Renal cortex interstitium (tissue), 11 donors: Measurements from ENCODE around the gene OGFOD3. TPM values are rescaled to one million over a fixed set of nuclear protein-coding genes. Genes with fewer than 3 reads are reported as not detected.

Source experiments
- DNase-seq, 11 donors: peaks; one replicate each; pipeline ENCODE4 v3.0.0-alpha.2; 2013; ENCODE audit warnings: low read depth in 9 of 11, low spot score in 4 of 11; ENCODE audit errors: extremely low read depth in 1 of 11
- polyA plus RNA-seq, 3 donors: library from polyadenylated mRNA; unstranded; fragments of 120-200 nt; gene quantifications; one replicate each; pipeline ENCODE4 v1.2.1, GENCODE V29; 2013; ENCODE audit not compliant: insufficient read length in 3 of 3

The OGFOD3 gene
- polyA plus RNA-seq, 3 donors = 20.8 to 31.7 (median 27.6) TPM

DNA sequence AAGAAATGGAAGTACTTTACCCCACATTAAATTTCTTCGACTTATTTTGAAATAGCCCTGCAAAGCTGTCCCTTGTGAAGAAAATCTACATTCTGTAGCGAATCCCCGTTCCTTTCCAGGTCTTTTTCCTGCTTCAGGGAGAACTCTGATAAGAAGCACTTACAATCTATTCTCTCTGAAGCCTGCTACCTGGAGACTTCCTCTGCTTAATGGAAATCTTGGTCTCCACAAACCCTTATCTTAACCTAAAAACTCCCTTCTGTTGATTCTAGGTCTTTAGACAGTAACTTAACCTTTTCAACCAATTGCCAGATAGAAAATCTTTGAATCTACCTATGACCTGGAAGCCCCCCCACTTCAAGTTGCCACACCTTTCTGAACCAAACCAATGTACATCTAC lies 33.8 kb upstream of the OGFOD3 start:
- DNase-seq = no peak

DNA sequence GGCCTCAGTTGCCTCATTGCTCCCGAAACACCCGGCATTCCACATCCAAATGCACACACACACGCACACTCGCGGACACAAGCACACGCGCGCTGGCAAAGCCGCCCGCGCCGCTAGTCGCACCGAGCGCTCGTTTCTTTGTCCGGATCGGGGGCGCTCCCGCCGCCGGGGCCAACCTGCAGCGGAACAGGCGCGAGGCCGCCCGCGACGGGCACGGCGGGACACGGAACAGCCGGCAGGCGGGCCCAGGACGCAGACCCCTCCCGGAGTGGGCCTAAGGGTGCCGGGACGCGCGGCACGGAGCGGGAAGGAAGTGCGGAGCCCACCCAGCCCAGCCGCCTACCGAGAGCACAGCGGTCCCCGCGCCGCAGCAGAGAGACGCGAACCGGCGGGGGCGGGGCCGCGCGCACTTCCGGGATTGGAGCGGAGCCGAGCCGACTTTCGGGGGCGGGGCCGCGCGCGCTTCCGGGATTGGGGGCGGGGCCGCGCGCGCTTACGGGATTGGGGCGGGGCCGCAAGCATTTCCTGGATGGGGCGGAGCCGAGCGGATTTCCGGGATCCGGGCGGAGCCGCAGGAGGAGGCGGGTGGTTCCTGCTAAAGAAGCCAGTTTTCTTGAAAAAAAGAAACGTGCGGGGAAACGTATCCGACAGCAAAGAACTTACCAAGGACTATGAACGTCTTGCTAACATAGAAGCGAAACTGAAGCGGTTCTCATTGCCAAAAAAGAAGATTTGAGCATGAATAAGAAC lies 32.1 kb upstream of the OGFOD3 start, which contains the start of gene CYBC1:
Gene CYBC1 (minus strand): TSS at position 396 of the 750 bp plus-strand sequence. CDS start 1,498 bp downstream, outside the sequence.
- DNase-seq = peak; percentile 68 to 92 (median 84)

DNA sequence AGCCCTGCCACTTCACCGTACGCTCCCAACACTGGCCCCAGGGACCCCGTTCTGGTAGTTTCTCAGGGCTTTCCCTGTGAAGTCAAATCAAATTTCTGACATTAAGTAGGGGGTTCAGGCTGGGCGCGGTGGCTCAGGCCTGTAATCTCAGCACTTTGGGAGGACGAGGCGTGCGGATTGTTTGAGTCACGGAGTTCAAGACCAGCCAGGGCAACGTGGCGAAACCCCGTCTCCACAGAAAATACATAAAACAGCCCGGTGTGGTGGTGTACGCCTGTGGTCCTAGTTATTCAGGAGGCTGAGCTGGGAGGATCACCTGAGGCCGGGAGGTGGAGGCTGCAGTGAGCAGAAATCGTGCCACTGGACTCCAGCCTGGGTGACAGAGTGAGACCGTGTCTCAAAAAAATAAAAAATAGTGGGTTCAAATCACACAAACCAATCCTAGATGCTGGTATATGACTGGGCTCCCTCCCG lies 31.5 kb upstream of the OGFOD3 start:
- DNase-seq = no peak

DNA sequence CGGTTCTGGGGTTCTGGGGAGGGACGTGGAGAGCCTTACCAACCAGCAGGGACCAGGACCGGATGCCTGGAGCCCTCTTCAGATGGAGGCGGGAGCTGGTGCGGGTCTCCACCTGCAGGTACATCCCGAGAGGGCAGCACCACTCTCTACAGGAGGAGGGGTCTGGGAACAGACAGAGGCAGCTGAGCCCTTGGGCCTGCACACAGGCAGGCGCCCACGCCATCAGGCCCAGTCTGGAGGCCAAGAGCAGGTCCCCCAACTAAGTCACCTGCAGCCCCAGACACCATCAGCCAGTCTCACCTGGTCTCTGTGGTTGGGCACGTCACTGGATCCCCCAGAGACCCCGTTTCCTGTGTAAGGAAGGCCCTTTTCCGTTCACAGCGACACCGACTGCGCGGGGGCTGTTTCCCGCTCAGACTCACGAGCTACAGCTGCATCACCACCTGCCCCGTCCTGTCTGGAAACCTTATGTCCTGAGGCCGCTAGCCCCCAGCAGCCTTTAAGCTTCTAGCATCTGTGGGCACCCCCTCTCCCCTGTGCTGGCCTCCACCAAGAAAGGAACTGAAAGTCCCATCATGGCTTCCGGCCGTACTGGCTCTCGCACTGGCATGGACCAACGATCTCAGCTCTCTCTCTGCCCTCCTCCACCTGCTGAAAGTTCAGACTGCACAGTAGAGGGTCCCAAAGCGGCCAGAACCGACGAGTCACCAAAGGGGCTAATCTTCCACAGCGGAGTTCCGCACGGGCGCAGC lies 30.9 kb upstream of the OGFOD3 start:
- no peak for DNase-seq

DNA sequence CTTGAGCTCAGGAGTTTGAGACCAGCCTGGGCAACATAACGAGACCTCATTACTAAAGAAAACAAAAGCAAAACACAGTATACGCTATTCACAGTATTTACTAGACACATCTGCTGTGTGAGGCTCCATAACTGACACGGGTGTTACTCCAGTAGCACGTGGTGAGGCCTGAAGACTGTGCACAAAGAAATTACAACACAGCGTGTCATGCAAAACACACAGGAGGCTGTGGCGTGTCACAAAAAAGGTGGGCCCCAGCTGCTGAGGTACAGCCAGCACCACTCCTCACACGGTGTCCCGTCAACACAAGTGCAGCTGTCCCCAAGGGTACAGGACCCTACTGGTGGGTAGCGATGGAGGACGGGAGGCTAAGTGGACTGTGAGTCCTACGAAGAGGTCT lies 29.5 kb upstream of the OGFOD3 start:
- DNase-seq = no peak

DNA sequence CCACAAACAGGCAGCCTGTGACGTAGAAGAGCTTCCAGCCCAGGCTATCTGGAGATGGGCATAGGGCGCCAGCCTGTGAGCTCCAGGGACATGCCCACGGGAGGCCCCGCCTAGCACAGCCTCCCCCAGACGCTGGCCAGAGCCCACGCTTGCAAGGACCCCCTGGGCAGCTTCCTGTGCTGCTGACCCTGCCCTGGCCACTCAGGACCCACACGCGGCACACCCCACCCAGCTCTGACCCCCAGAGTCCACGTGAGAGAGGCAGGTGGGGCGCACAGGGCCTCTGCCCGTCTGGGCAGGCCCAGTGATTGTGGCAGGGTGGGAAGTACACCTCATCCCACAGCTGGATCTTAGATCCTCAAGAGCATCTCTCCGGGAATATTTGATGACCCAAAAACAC lies 28.3 kb upstream of the OGFOD3 start:
- no peak for DNase-seq

DNA sequence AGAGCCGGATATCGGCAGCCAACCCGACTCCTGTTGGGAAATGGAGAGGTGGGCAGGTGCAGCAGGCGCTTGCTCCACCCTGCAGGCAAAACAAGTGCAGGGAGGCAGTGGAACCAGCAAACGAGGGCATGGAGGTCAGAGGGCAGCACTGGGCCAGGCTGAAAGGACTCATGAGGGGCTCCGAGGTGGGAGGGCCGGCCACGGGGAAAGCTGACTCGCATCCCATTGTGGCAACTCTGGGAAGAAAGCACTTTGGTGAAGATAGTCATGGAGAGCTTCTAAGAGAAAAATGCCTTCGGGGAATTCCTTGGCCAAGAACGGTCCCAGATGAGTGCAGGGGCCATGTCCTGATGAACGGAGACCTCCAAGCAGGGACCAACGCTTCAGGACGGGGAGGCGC lies 27.7 kb upstream of the OGFOD3 start:
- no peak for DNase-seq

DNA sequence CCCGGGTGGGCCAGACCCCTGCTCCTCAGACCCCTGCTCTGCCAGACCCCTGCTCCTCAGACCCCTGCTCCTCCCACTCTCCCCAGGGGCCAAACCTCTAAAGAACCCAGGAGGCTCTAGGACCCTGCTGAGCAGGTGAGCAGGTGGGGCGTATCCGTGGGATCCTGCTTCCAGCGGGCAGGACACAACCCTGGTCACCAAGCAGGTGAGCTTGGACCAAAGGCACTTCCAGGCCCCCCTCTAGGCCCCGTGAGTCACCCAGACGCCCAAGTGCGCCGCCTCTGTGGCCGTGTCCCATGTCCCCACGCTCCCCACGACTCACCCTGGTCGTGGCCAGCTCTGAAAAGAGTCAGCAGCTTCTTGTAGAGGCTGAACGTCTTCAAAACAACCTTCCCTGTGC lies 27.2 kb upstream of the OGFOD3 start:
- no peak for DNase-seq

DNA sequence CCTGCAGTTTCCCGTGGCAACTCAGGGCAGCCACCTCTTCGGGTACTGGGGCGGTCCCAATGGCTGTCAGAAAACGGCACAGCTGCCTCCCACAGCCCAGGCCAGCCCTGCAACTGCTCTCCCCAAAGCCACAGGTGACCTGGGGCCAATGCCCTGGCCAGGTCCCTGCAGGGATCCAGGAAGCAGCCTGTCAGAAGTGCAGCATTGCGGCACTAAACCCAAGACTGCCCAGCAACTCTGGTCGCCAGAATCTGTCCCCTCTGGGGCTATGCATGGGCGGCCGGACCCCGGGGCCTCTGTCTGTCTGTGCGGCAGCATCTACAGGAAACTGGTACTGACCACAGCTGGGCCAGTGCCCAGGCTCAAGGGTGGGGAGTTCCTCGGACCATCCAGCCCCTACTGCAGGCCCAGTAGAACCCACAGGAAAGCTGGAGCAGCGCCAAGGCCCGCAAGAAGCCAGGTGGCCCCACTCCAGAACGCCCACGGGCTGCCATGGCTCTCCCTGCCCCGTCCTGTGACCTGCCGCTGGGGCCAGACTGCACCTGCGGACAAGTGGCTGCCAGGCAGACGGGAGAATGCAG lies 26.6 kb upstream of the OGFOD3 start:
- DNase-seq = no peak

DNA sequence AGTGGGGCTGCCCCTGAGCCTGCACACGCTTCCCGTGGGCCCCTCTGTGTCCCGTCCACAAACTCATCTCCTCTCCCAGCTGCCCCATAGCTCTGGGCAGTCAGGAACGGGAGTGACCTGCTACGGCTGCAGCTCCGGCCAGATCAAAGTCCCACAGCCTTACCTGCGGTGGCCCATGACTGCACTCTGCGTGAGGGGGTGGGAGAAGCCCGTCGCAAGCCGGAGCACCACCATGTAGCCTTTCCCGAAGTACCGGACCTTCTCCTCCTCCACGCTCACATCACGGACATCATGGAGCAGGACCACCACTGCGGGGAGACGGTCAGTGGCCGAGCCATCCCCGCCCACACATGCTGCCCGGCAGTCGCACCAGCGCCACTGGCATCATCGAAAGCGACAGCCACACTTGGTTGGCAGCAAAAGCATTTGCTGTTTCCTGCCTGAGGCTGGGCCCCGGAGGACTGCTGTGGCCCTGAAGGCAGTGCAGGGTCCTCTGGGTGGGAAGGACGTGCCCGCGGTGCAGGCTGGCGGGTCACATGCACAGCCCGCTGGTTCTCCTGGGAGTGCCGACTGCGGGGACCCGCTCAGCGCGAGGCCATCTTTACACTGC lies 26.0 kb upstream of the OGFOD3 start:
- no peak for DNase-seq

DNA sequence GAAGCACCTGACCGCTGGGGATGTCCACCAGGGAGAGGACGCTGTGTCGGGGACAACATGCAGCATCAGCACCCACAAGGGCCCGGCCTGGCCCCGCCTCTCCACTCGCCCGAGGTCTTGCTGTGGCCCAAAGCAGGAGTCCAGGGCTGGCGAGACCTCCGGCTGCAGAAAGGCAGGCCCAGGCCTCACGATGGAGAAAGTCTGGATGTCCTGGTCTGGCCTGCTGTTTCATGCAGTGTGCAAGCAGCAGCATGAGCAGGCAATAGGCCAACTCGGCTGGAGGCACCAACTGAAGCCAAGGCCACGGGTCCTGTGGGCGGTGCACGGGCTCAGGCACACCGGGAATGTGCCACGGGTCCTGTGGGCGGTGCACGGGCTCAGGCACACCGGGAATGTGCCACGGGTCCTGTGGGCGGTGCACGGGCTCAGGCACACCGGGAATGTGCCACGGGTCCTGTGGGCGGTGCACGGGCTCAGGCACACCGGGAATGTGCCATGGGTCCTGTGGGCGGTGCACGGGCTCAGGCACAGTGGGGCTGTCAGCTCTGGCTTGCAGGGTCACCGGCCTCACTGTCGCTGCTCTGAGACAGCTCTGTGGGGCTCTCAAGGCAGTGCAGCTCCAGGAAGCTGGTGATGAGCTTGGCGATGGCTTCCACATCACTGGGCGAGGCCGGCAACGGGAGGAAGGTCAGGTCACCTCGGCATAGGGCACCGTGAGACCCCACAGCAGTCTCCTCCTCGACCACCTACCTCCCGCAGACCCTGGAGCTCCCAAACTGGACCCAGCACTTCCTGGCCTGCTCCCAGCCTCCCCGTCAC lies 25.3 kb upstream of the OGFOD3 start:
- no peak for DNase-seq

DNA sequence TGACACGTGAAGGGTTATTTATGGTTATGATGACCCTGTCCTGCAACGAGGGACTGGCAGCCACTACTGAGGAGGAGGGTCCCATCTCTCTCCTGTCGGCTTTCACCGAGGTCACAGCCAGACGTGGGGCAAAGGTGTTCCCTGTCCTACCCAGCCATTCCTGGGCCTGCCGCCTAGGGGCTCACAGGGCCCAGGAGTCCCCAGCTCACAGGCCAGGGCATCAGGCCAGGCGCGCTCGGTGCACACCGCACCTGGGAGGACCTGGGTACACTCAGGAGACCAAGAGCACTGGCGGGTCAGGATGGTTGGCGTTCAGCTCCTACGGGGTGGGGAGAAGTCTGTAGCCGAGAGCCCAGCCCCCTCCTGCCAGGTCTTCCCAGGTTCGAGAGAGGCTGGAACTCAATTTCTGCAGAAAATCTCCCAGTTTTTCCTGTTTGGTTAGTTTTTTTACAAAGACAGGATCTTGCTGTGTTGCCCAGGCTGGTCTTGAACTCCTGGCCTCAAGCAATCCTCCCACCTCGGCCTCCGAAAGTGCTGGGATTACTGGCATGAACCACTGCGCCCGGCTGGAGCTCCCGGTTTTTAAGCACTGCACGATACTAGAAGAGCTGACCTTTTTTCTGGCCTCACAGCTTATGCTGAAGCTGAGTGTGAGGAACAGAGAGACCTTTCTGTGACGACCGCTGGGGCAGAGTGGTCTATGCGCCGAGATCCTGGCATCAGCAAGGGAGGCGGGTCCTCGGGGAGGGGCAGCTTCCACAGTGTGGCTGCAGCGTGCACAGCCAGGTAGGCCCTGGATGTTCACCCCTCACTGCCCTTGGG lies 24.5 kb upstream of the OGFOD3 start:
- DNase-seq = no peak

DNA sequence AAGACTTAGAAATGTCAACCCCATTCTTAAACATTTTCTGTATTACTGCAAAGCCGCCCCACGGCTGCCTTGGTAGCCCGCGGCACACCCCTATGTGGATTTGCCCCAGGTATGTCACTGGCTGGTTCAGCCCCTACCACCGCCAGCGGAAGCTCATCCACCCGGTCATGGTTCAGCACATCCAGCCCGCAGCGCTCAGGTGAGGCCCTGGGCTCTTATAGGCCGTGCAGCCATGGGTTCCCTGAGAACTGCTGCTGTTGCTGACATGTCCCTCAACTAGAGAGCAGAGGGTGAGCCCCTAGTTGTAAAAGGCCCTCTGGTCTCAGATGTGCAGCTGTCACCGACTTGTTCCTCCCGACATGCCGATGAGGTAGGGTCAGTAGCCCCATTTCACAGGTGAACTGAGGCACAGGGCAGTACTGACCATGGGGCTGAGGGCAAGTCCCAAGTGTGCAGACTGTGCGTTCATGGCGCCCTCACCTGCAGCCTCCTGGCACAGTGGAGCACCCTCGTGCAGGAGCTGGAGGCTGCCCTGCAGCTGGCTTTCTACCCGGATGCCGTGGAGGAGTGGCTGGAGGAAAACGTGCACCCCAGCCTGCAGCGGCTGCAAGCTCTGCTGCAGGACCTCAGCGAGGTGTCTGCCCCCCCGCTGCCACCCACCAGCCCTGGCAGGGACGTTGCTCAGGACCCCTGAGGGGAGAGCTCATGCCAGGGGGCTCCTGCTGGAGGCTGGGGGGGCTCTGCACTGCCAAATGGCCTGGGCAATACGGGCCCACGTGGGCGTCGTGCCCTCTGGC lies 23.5 kb upstream of the OGFOD3 start:
- no peak for DNase-seq

DNA sequence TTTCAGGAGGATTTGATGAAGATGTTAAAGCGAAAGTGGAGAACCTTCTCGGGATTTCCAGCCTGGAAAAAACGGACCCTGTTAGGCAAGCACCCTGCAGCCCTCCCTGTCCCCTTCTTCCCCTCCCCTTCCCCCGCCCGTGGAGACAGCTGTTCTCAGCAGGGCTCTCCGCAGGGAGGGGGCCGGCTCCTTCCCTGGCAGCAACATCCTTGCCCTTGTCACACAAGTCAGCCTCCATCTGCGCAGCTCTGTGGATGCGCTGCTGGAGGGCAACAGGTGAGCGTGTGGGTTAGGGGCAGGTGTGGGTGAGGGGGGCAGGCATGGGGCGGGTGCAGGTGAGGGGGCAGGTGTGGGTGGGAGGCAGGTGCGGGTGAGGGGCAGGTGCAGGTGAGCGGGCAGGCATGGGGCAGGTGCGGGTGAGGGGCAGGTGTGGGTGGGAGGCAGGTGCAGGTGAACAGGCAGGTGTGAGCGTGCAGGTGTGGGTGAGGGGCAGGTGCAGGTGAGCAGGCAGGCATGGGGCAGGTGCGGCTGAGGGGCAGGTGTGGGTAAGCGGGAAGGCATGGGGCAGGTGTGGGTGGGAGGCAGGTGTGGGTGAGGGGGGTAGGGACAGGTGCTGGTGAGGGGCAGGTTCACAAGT lies 22.7 kb upstream of the OGFOD3 start:
- no peak for DNase-seq

DNA sequence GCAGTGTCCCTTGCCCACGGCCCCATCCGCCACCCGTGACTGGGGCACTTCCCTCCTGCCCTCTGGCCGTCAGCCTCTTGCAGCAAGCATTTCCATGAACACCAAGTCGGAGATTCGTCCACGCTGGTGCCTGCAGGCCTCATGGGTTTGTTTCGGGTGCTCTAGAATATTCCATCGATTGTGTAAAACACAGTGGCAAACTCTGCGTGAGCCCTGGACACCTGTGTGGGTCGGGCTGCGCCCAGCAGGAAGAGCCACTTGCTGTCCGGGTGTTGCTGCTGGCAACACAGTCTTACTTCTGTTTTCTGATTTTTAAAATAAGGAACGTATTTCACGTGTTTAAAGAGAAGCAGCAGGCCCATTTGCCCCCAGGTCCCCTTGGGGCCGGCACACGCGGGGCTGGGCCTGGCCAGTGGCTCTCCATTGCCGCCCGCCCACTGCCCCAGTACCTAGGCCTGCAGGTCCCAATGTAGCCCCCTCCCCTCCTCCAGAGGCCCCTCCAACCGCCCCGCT lies 22.1 kb upstream of the OGFOD3 start:
- DNase-seq = no peak

DNA sequence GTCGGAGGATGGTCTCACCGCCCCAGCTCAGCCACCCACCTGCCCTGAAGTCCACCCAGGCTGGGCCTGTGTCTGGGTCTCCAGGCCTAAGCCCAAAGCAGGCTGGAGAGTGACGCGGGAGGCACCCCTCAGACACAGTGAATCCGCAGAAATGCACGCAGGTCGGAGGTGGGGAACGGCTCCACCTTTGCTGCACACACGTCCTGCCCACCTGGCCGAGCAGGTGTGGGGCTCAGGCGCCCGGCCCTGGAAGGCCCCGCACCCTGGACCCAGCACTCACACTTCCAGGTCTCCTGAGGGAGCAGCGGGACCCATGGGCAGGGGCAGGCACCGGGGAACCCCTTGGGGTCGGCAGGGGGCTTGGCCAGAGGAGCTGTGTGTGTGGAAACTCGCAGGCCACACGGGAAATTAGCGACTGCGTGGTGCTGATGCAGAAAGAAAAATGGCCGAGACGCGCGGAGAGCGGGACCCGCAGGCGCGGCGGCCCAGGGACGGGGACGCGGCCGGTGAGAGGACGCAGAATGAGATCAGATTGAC lies 21.5 kb upstream of the OGFOD3 start:
- no peak for DNase-seq
